KMS-11 (cell line): ENCODE results near the gene IZUMO1R.

Source experiments
- H2AFZ ChIP-seq: fragments of 200-600 bp; sonication (generic); 2 replicates; pipeline ENCODE4 v1.6.1; 2016; ENCODE audit warnings: antibody characterized with exemption, mixed run types, low read depth
- H3K27ac ChIP-seq: fragments of 200-600 bp; sonication (generic); 2 replicates; pipeline ENCODE4 v1.6.1; 2016; ENCODE audit warnings: mild to moderate bottlenecking, mixed run types
- H3K27me3 ChIP-seq: fragments of 200-600 bp; sonication (generic); 2 replicates; pipeline ENCODE4 v1.6.1; 2017; ENCODE audit warnings: mild to moderate bottlenecking, low read depth, mixed run types, moderate library complexity; ENCODE audit not compliant: insufficient read depth
- H3K36me3 ChIP-seq: fragments of 200-600 bp; sonication (generic); 2 replicates; pipeline ENCODE4 v1.6.1; 2017; ENCODE audit warnings: mild to moderate bottlenecking, mixed run types; ENCODE audit not compliant: insufficient read depth
- H3K4me1 ChIP-seq: fragments of 200-600 bp; sonication (generic); 2 replicates; pipeline ENCODE4 v1.6.1; 2016; ENCODE audit warnings: mild to moderate bottlenecking, low read depth, mixed run types; ENCODE audit not compliant: poor library complexity, severe bottlenecking
- H3K4me2 ChIP-seq: fragments of 200-600 bp; sonication (generic); 2 replicates; pipeline ENCODE4 v1.7.0; 2016; ENCODE audit warnings: mild to moderate bottlenecking, mixed run types
- H3K4me3 ChIP-seq: fragments of 200-600 bp; sonication (generic); IDR thresholded peaks from 2 replicates; pipeline ENCODE4 v1.6.1; 2017; ENCODE audit warnings: low read depth, low read length, mixed read lengths; ENCODE audit not compliant: insufficient read depth
- H3K79me2 ChIP-seq: fragments of 200-600 bp; sonication (generic); 2 replicates; pipeline ENCODE4 v1.6.1; 2016; ENCODE audit warnings: low read depth, mixed run types; ENCODE audit not compliant: insufficient read depth
- H3K9ac ChIP-seq: fragments of 200-600 bp; sonication (generic); 2 replicates; pipeline ENCODE4 v1.6.1; 2016; ENCODE audit warnings: mild to moderate bottlenecking, mixed run types
- H4K20me1 ChIP-seq: fragments of 200-600 bp; sonication (generic); 2 replicates; pipeline ENCODE4 v1.6.1; 2016; ENCODE audit warnings: mild to moderate bottlenecking, mixed run types; ENCODE audit not compliant: insufficient read depth
- CTCF ChIP-seq: fragments of 200-600 bp; sonication (generic); conservative IDR thresholded peaks from 2 replicates; pipeline ENCODE4 v1.6.1; 2017; ENCODE audit warnings: low read depth, mild to moderate bottlenecking, antibody characterized with exemption, low read length, moderate library complexity, mixed read lengths

Gene IZUMO1R

GRCh38 chr11:94303966-94304958 lies at the start of gene IZUMO1R:
IZUMO1R (plus strand) TSS chr11:94304580; CDS start chr11:94305637, 1,057 bp downstream.
- Histone ChIP-seq H2AFZ (no peak within 1 kb of the TSS), H3K36me3 (no peaks in the 10 kb centered on the region), H3K27me3 (no peaks in the 10 kb centered on the region), H3K4me3 (no peak within 1 kb of the TSS), H3K4me2 (no peak within 1 kb of the TSS), H3K27ac (no peak within 1 kb of the TSS), H3K79me2 (no peaks in the 10 kb centered on the region), H3K9ac (no peak within 1 kb of the TSS), H3K4me1 (no peaks in the 10 kb centered on the region), H4K20me1 (no peaks in the 10 kb centered on the region)
- TF ChIP-seq CTCF = no peak

GRCh38 chr11:94271885-94272372 lies 32.5 kb upstream of the IZUMO1R start:
- no peaks in the 10 kb centered on the region for H3K27me3 ChIP-seq
- H3K27ac ChIP-seq = no peak overlapping the region

GRCh38 chr11:94272738-94273313 lies 31.6 kb upstream of the IZUMO1R start:
- no peak overlapping the region for H3K4me3 ChIP-seq
- no peak overlapping the region for H3K4me2 ChIP-seq

More at GRCh38 chr11:94271885-94272372, 32.5 kb upstream of the IZUMO1R start:
- Histone ChIP-seq H3K36me3 (no peaks in the 10 kb centered on the region), H2AFZ (no peak overlapping the region), H3K79me2 (no peaks in the 10 kb centered on the region), H3K4me1 (no peaks in the 10 kb centered on the region), H3K4me2 (no peak overlapping the region), H4K20me1 (no peaks in the 10 kb centered on the region), H3K4me3 (no peak overlapping the region), H3K9ac (no peak overlapping the region)
- TF ChIP-seq CTCF = no peak

GRCh38 chr11:94275961-94276360 lies 28.4 kb upstream of the IZUMO1R start:
- H3K36me3 ChIP-seq = no peaks in the 10 kb centered on the region
- no peak overlapping the region for H3K4me2 ChIP-seq
- no peak overlapping the region for H2AFZ ChIP-seq
- no peaks in the 10 kb centered on the region for H4K20me1 ChIP-seq
- no peak overlapping the region for H3K4me3 ChIP-seq
- no peak overlapping the region for H3K9ac ChIP-seq
- no peaks in the 10 kb centered on the region for H3K27me3 ChIP-seq
- no peaks in the 10 kb centered on the region for H3K4me1 ChIP-seq
- no peak for TF ChIP-seq CTCF
- no peaks in the 10 kb centered on the region for H3K79me2 ChIP-seq
- H3K27ac ChIP-seq = no peak overlapping the region

More at GRCh38 chr11:94272738-94273313, 31.6 kb upstream of the IZUMO1R start:
- Histone ChIP-seq H3K36me3 (no peaks in the 10 kb centered on the region), H4K20me1 (no peaks in the 10 kb centered on the region), H3K4me1 (no peaks in the 10 kb centered on the region), H3K27me3 (no peaks in the 10 kb centered on the region), H3K79me2 (no peaks in the 10 kb centered on the region), H3K27ac (no peak overlapping the region), H3K9ac (no peak overlapping the region), H2AFZ (no peak overlapping the region)
- no peak for TF ChIP-seq CTCF
